Neural crest cell (in vitro differentiated cells): ENCODE measurements around the gene DDX10. TPM values are rescaled to one million over a fixed set of nuclear protein-coding genes. Genes with fewer than 3 reads are reported as not detected.
"Not testable (repeated sequence)": the region's sequence is repeated elsewhere in the genome, so short reads cannot be mapped to it uniquely, and the experiment has no call there.

Experiments used
- DNase-seq: peaks from one replicate; pipeline ENCODE4 v3.0.0; 2021; ENCODE audit warnings: low read depth, mixed read lengths, low spot score
- H3K27ac Mint-ChIP-seq: one replicate; pipeline ENCODE4 v1.8.0; 2021; ENCODE audit warnings: mild to moderate bottlenecking, mixed read lengths; ENCODE audit not compliant: unreplicated experiment
- H3K27me3 Mint-ChIP-seq: 2 replicates; pipeline ENCODE4 v1.8.0; 2021; ENCODE audit warnings: low read depth, mild to moderate bottlenecking, mixed read lengths
- H3K36me3 Mint-ChIP-seq: 2 replicates; pipeline ENCODE4 v1.8.0; 2021; ENCODE audit warnings: low read depth, mild to moderate bottlenecking, mixed read lengths
- H3K4me1 Mint-ChIP-seq: 2 replicates; pipeline ENCODE4 v1.8.0; 2021; ENCODE audit warnings: mixed read lengths
- H3K4me3 Mint-ChIP-seq: one replicate; pipeline ENCODE4 v1.8.0; 2021; ENCODE audit warnings: mild to moderate bottlenecking, mixed read lengths
- H3K9me3 Mint-ChIP-seq: 2 replicates; pipeline ENCODE4 v1.8.0; 2021; ENCODE audit warnings: mixed read lengths
- CTCF ChIP-seq: fragments of 200-600 bp; sonication (generic); conservative IDR thresholded peaks from 2 replicates; pipeline ENCODE4 v1.5.0; 2021; ENCODE audit warnings: antibody characterized with exemption, mild to moderate bottlenecking
- total RNA-seq: library from RNA; stranded (reverse); gene quantifications from 2 replicates; pipeline ENCODE4 v1.2.1, GENCODE V29; 2021

Gene DDX10
- total RNA-seq, 1 donor from 2014 or later: 38.5 TPM

DNA sequence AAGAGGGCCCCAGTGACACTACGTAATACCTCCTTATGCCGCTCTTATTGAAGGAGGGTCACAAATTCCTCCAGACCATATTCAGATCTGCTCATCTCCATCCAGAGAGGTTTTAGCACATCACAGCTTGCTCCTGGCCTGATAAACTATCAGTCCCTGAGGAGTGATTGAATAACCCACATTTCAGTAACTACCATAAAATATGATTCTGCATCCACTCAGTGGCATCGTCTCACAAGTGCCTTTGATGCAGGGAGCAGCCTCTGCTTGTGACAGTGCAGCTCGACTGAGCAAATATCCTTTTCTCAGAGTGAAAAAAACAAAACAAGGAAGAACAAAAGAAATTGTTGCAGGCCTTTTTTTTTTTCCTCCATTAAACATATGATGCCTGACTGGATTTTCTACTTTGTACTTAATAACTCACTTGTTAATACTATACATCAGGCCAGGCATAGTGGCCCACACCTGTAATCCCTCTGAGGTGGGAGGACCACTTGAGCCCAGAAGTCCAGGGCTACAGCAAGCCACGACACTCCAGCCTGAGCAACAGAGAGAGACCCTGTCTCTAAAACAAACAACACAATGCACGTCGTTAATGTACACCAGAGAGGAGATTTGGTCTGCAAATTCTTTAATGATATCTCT, 64.5 kb downstream of the DDX10 start:
- Mint-ChIP-seq H3K27me3 (no peaks in the 10 kb centered on the region), H3K4me3 (no peak overlapping the region), H3K9me3 (peaks cover 2% of the 10 kb centered on the region), H3K27ac (no peak overlapping the region), H3K36me3 (peaks cover 19% of the 10 kb centered on the region), H3K4me1 (peaks cover 16% of the 10 kb centered on the region)
- no peak for DNase-seq
- no peak for TF ChIP-seq CTCF

DNA sequence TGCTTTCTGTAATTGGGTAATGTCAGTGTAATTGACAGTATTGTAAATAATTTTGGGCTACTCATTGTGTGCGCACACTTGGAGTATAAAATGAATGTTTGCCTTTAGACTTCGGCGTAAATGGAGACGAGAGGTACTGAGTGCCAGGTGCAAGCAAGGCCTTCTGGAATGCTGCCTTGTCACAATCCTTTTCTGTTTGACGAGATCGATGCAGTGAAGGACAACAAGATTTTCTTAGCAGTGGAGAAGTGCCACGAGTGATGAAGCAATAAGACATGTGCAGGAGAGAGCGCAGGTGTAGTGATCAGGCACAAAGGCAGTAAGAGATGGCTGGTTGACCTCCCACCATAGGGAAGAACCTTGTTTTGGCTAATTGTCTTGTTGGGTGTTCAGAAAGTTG, 67.5 kb downstream of the DDX10 start:
- no peak for TF ChIP-seq CTCF
- no peak overlapping the region for H3K27ac Mint-ChIP-seq
- H3K9me3 Mint-ChIP-seq: peaks cover 4% of the 10 kb centered on the region
- H3K27me3 Mint-ChIP-seq: no peaks in the 10 kb centered on the region
- DNase-seq: no peak
- no peak overlapping the region for H3K4me3 Mint-ChIP-seq
- peaks cover 18% of the 10 kb centered on the region for H3K4me1 Mint-ChIP-seq
- peaks cover 15% of the 10 kb centered on the region for H3K36me3 Mint-ChIP-seq

DNA sequence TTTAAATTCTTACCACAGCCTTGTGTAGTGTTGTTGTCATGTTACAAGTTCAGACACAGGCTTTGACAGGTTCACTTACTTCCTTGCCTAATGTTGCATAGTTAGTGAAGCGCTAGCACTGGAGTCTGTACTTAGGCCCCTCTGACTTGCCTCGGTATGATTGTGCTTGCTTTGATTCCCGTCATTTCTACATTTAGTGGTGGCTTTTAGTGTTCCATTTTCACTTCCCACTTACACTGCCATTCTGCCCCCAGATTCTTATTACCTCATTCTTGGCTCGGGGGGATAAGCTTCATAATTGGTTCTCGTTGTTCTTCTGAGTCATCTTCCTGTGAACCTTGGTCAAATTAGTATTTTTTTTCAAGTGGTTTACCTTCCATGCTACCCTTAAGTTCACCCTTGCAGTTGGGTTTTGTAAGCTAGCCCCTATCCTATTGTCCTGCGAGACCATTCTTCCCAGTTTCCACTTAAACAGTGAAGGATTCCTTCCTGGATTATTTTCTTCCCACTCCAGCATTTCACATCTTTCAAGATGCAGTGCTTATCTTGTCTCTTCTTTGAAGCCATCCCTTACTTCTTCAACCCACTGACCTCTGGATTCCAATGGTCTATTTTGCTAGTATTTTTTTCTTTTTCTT, 68.7 kb downstream of the DDX10 start:
- no peak for TF ChIP-seq CTCF
- Mint-ChIP-seq H3K27me3 (no peaks in the 10 kb centered on the region), H3K36me3 (peaks cover 15% of the 10 kb centered on the region), H3K4me1 (peaks cover 17% of the 10 kb centered on the region), H3K4me3 (no peak overlapping the region), H3K27ac (no peak overlapping the region), H3K9me3 (peaks cover 4% of the 10 kb centered on the region)
- no peak for DNase-seq

DNA sequence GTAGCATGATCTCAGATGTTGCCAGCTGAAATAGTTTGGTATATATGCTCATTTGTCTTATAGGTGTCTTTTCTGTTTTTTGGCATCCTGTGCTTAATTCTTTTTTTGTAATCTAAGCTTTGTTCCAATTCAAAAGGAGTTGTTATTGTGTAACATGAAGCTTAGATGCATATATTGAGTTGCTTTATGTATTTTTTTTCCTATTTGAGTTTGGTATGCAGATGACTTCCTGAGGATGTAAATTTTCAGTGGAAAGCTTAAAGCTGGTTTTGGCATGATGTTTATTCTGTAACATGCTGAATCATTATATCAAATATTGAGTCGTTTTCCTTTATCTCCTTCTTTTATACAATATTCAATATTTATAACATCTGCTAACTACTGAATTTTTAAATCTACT, 69.4 kb downstream of the DDX10 start:
- Mint-ChIP-seq H3K4me3 (no peak overlapping the region), H3K27me3 (no peaks in the 10 kb centered on the region), H3K4me1 (peaks cover 17% of the 10 kb centered on the region), H3K27ac (no peak overlapping the region), H3K36me3 (peaks cover 15% of the 10 kb centered on the region), H3K9me3 (peaks cover 4% of the 10 kb centered on the region)
- no peak for TF ChIP-seq CTCF
- no peak for DNase-seq

DNA sequence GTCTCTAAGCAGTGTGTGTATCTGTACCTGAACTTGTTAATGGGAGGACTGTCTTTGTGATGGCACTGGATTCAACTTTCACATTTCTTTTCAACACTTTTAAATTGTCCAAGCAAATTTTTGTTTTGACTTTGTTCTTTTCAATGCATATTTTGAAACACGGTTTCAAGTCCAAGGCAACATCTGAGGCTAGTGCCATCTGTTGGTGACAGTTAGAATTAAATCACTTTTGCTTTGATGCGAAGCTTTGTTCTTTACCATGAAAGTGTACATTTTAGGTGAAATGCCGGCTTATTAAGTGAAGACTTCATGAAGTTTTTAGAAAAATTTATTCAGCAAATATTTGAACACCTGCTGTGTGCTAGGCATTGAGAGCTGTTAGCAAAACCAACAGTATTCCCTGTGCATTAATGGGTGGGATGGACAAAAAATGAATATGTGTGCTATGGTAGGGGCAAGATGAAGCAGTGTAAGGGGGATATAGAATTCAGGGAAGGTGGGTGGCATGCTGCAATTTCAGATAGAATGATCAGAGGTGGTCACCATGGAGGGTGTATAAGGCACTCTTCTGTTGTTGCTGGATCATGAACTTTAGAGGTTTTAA, 70.2 kb downstream of the DDX10 start:
- H3K9me3 Mint-ChIP-seq: peaks cover 6% of the 10 kb centered on the region
- no peak overlapping the region for H3K27ac Mint-ChIP-seq
- H3K36me3 Mint-ChIP-seq: peaks cover 18% of the 10 kb centered on the region
- H3K4me1 Mint-ChIP-seq: peaks cover 17% of the 10 kb centered on the region
- H3K4me3 Mint-ChIP-seq: no peak overlapping the region
- peak; percentile 69 for TF ChIP-seq CTCF
- no peaks in the 10 kb centered on the region for H3K27me3 Mint-ChIP-seq
- DNase-seq: no peak

GRCh38 chr11:108740132-108740531, 75.3 kb downstream of the DDX10 start:
- not testable (repeated sequence) for H3K27ac Mint-ChIP-seq, DNase-seq, H3K27me3 Mint-ChIP-seq, H3K4me3 Mint-ChIP-seq, H3K4me1 Mint-ChIP-seq
- Mint-ChIP-seq H3K9me3 (peaks cover 22% of the 10 kb centered on the region), H3K36me3 (peaks cover 25% of the 10 kb centered on the region)
